ENCODE results near the gene GRN. TPM values are rescaled to one million over a fixed set of nuclear protein-coding genes. Genes with fewer than 3 reads are reported as not detected.
A peak's percentile ranks its signal among the peaks of the same experiment; 100 is the strongest.
"Not testable (repeated sequence)": the region's sequence is repeated elsewhere in the genome, so short reads cannot be mapped to it uniquely, and the experiment has no call there.

Gene GRN
- total RNA-seq, 3 donors from 2014 or later = 166 to 372 (median 252) TPM

GRCh38 chr17:44387804-44388203, 42.7 kb downstream of the GRN start:
- H3K4me3 ChIP-seq = no peak overlapping the region
- intact Hi-C loops (cut with DNase I; ENCODE audit: low total_unique reads) = no loop called here
- H3K4me1 ChIP-seq = no peaks in the 10 kb centered on the region
- H3K27me3 ChIP-seq = no peaks in the 10 kb centered on the region
- DNase-seq (ENCODE audit: low spot score in 2 of 2) = no peak
- no peaks in the 10 kb centered on the region for H3K9me3 ChIP-seq
- no peaks in the 10 kb centered on the region for H3K36me3 ChIP-seq
- no peak overlapping the region for H3K27ac ChIP-seq
- no peak for TF ChIP-seq POLR2AphosphoS5 (IDR thresholded peaks at IDR 0.05)
- TF ChIP-seq CTCF (IDR thresholded peaks at IDR 0.05) = no peak
- TF ChIP-seq POLR2A (IDR thresholded peaks at IDR 0.05) = no peak

GRCh38 chr17:44389281-44389680, 44.2 kb downstream of the GRN start, which contains the start of gene ITGA2B:
Gene ITGA2B (minus strand): TSS chr17:44389649. CDS start chr17:44389473, 176 bp downstream.
- Histone ChIP-seq H3K9me3 (no peaks in the 10 kb centered on the region), H3K36me3 (no peaks in the 10 kb centered on the region), H3K4me3 (no peak within 1 kb of the TSS), H3K27me3 (no peaks in the 10 kb centered on the region), H3K4me1 (no peaks in the 10 kb centered on the region), H3K27ac (no peak within 1 kb of the TSS)
- intact Hi-C loops (cut with DNase I; ENCODE audit: low total_unique reads) = no loop called here
- TF ChIP-seq POLR2A (IDR thresholded peaks at IDR 0.05) = no peak
- no peak for TF ChIP-seq CTCF (IDR thresholded peaks at IDR 0.05)
- no peak for TF ChIP-seq POLR2AphosphoS5 (IDR thresholded peaks at IDR 0.05)
- DNase-seq (ENCODE audit: low spot score in 2 of 2) = no peak

GRCh38 chr17:44389723-44390202, 44.7 kb downstream of the GRN start:
- H3K27me3 ChIP-seq = no peaks in the 10 kb centered on the region
- no peak overlapping the region for H3K4me3 ChIP-seq
- intact Hi-C loops (cut with DNase I; ENCODE audit: low total_unique reads) = no loop called here
- no peak overlapping the region for H3K27ac ChIP-seq
- TF ChIP-seq POLR2AphosphoS5 (IDR thresholded peaks at IDR 0.05) (no peak), CTCF (IDR thresholded peaks at IDR 0.05) (no peak), POLR2A (IDR thresholded peaks at IDR 0.05) (no peak)
- no peaks in the 10 kb centered on the region for H3K36me3 ChIP-seq
- DNase-seq (ENCODE audit: low spot score in 2 of 2) = no peak
- H3K9me3 ChIP-seq = no peaks in the 10 kb centered on the region
- no peaks in the 10 kb centered on the region for H3K4me1 ChIP-seq

GRCh38 chr17:44390250-44390870, 45.3 kb downstream of the GRN start:
- H3K4me3 ChIP-seq = no peak overlapping the region
- no peaks in the 10 kb centered on the region for H3K27me3 ChIP-seq
- H3K9me3 ChIP-seq = no peaks in the 10 kb centered on the region
- TF ChIP-seq POLR2AphosphoS5 (IDR thresholded peaks at IDR 0.05) (no peak), POLR2A (IDR thresholded peaks at IDR 0.05) (no peak), CTCF (IDR thresholded peaks at IDR 0.05) (no peak)
- no peaks in the 10 kb centered on the region for H3K4me1 ChIP-seq
- H3K36me3 ChIP-seq = no peaks in the 10 kb centered on the region
- H3K27ac ChIP-seq = no peak overlapping the region
- no peak for DNase-seq (ENCODE audit: low spot score in 2 of 2)
- intact Hi-C loops (cut with DNase I; ENCODE audit: low total_unique reads) = no loop called here

- intact Hi-C loops (cut with DNase I; ENCODE audit: low total_unique reads); H3K27me3 ChIP-seq; H3K4me3 ChIP-seq; H3K27ac ChIP-seq; H3K4me1 ChIP-seq; H3K9me3 ChIP-seq; H3K36me3 ChIP-seq: not testable (repeated sequence)
- DNase-seq (ENCODE audit: low spot score in 2 of 2) = peak in 1 of 2 donors; percentile 4
Observed at GRCh38 chr17:44394112-44394511, 49.0 kb downstream of the GRN start.

Data from breast epithelium (tissue), 4 donors.